HL-60 (cell line): Measurements from ENCODE around the gene PLA2G6.

Experiments
- DNase-seq, 2 experiments: peaks; one replicate each; pipeline ENCODE4 v3.0.0-alpha.2; 2010 to 2020; ENCODE audit warnings: low read depth in 1 of 2, low spot score in 1 of 2
- H3K27ac ChIP-seq: fragments of 250-450 bp; sonication (Bioruptor Pico); replicated peaks from 2 replicates; pipeline ENCODE4 v1.5.1; 2020; ENCODE audit warnings: mild to moderate bottlenecking, moderate library complexity
- H3K27me3 ChIP-seq: fragments of 250-450 bp; sonication (Bioruptor Pico); 2 replicates; pipeline ENCODE4 v1.5.1; 2021; ENCODE audit warnings: mild to moderate bottlenecking, moderate library complexity; ENCODE audit not compliant: insufficient read depth, poor library complexity, severe bottlenecking
- H3K4me3 ChIP-seq: replicated peaks from 2 replicates; pipeline ENCODE4 v1.5.1; 2011; ENCODE audit warnings: mild to moderate bottlenecking, control low read depth, low read length; ENCODE audit not compliant: insufficient read depth
- GABPA ChIP-seq: IDR thresholded peaks from 2 replicates; pipeline ENCODE4 v1.6.1; 2012; ENCODE audit warnings: low read depth
- POLR2AphosphoS5 ChIP-seq: IDR thresholded peaks from 2 replicates; pipeline ENCODE4 v1.6.1; 2012; ENCODE audit warnings: low read depth
- REST ChIP-seq: IDR thresholded peaks from 2 replicates; pipeline ENCODE4 v1.6.1; 2012; ENCODE audit warnings: low read depth; ENCODE audit not compliant: insufficient replicate concordance
- SPI1 ChIP-seq: IDR thresholded peaks from 2 replicates; pipeline ENCODE4 v1.6.1; 2012; ENCODE audit warnings: low read depth, mild to moderate bottlenecking, borderline replicate concordance
- TF ChIP-seq, protein P1 (sequence below): IDR thresholded peaks from one replicate; pipeline ENCODE4 v1.5.1; 2011; ENCODE audit warnings: low read length, control low read depth, inconsistent platforms; ENCODE audit not compliant: insufficient read depth

PLA2G6 gene

DNA sequence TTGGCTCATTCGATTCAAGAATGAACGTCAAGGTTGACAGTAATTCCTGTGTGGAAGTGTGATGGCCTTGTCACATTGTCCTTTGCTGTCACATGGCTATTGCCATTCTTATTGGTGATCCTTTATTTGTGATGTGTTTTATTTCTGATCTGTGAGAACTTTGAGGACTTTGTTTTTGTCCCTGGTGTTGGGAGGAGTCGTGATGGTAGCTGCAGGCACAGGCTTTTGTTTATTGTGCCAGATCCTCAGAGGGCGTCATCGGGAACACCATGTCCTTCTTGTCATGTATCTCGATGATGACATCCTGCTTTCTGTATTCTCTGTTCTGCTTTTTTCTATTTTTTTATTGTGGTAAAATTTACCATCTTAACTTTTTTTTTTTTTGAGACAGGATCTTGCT lies 118.8 kb downstream of the PLA2G6 start:
- no peak for DNase-seq
- Histone ChIP-seq H3K27ac (no peak overlapping the region), H3K4me3 (no peak overlapping the region), H3K27me3 (no peaks in the 10 kb centered on the region)
- no peak for TF ChIP-seq GABPA
- TF ChIP-seq, protein P1, sequence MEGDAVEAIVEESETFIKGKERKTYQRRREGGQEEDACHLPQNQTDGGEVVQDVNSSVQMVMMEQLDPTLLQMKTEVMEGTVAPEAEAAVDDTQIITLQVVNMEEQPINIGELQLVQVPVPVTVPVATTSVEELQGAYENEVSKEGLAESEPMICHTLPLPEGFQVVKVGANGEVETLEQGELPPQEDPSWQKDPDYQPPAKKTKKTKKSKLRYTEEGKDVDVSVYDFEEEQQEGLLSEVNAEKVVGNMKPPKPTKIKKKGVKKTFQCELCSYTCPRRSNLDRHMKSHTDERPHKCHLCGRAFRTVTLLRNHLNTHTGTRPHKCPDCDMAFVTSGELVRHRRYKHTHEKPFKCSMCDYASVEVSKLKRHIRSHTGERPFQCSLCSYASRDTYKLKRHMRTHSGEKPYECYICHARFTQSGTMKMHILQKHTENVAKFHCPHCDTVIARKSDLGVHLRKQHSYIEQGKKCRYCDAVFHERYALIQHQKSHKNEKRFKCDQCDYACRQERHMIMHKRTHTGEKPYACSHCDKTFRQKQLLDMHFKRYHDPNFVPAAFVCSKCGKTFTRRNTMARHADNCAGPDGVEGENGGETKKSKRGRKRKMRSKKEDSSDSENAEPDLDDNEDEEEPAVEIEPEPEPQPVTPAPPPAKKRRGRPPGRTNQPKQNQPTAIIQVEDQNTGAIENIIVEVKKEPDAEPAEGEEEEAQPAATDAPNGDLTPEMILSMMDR: no peak
- TF ChIP-seq POLR2AphosphoS5: no peak
- TF ChIP-seq SPI1: no peak
- no peak for TF ChIP-seq REST
